Activated naive CD4-positive, alpha-beta T cell treated with anti-CD3 and anti-CD28 coated beads, Interleukin-2, amount 10 ng/mL, durations not matched to agents 7 days and 5 days (primary cell): ENCODE data around the gene B4GALNT3.

Experiments
- CTCF ChIA-PET: fragments of 350-600 bp; sonication (Branson Sonifier 250); formaldehyde crosslinking; loops from one replicate; lab custom pipeline; 2021; ENCODE audit warnings: antibody characterized with exemption; lab: Charles Lee
- DNase-seq: peaks from one replicate; pipeline ENCODE4 v3.0.0-alpha.2; 2020
- H3K27ac Mint-ChIP-seq: one replicate; pipeline ENCODE4 v1.8.0; 2021; ENCODE audit warnings: mild to moderate bottlenecking, moderate library complexity, mixed read lengths
- H3K27me3 Mint-ChIP-seq: one replicate; pipeline ENCODE4 v1.8.0; 2021; ENCODE audit warnings: mild to moderate bottlenecking, mixed read lengths
- H3K36me3 Mint-ChIP-seq: one replicate; pipeline ENCODE4 v1.8.0; 2021; ENCODE audit warnings: mixed read lengths
- H3K4me1 Mint-ChIP-seq: one replicate; pipeline ENCODE4 v1.8.0; 2021; ENCODE audit warnings: mixed read lengths
- H3K4me3 Mint-ChIP-seq: one replicate; pipeline ENCODE4 v1.8.0; 2021; ENCODE audit warnings: mild to moderate bottlenecking, moderate library complexity, mixed read lengths
- H3K9me3 Mint-ChIP-seq: one replicate; pipeline ENCODE4 v1.8.0; 2021; ENCODE audit warnings: mixed read lengths

B4GALNT3 gene

DNA sequence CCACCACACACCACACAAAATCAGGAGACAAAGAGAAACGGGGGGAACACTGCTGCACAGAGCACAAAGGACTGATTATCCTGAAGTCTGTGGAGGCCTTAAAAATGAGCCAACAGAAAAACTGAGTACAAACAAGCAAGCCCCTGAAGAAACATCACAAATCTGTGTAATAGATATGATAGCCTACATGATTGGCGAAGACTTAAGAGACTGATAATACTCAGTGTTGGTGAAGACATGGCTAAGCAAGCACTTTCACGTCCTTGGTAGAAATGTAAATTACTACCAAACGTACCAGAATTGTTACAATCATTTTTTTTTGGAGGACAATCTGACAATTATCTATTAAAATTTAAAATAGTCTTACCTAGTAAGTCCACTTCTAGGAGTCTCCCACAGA is 128.9 kb downstream of the B4GALNT3 start:
- H3K9me3 Mint-ChIP-seq: peaks cover 4% of the 10 kb centered on the region
- DNase-seq: no peak
- CTCF ChIA-PET: no interaction called here
- H3K27me3 Mint-ChIP-seq: peaks cover 27% of the 10 kb centered on the region
- no peaks in the 10 kb centered on the region for H3K36me3 Mint-ChIP-seq
- no peaks in the 10 kb centered on the region for H3K4me1 Mint-ChIP-seq
- H3K4me3 Mint-ChIP-seq: no peak overlapping the region
- H3K27ac Mint-ChIP-seq: no peak overlapping the region

DNA sequence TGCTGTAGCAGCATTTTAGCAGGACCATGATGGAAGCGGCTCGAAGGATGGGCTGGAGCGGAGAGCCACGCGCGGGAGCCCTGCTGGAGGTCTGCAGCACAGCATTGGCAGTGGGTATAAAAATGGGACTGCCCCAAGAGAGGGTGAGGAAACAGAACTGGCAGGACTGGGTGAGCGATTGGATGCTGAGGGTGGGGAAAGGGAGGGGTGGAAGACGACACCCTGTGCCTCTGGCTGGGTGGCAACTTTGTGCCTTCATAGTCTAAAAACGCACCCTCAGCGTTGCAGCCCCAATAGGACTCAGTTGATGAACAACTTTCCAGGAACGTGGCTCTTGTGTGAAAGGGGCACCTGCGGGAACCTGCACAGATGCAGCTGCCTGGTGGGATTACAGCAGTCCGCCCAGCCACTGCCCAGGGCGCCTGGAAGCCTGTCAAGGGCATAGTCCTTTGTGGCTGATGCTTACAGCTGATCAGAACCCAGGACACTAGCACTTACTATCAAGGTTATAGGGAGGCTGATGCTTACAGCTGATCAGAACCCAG is 130.5 kb downstream of the B4GALNT3 start:
- Mint-ChIP-seq H3K27ac (no peak overlapping the region), H3K36me3 (no peaks in the 10 kb centered on the region), H3K9me3 (peaks cover 4% of the 10 kb centered on the region), H3K4me1 (no peaks in the 10 kb centered on the region), H3K4me3 (no peak overlapping the region), H3K27me3 (peaks cover 39% of the 10 kb centered on the region)
- no peak for DNase-seq
- CTCF ChIA-PET: no interaction called here

DNA sequence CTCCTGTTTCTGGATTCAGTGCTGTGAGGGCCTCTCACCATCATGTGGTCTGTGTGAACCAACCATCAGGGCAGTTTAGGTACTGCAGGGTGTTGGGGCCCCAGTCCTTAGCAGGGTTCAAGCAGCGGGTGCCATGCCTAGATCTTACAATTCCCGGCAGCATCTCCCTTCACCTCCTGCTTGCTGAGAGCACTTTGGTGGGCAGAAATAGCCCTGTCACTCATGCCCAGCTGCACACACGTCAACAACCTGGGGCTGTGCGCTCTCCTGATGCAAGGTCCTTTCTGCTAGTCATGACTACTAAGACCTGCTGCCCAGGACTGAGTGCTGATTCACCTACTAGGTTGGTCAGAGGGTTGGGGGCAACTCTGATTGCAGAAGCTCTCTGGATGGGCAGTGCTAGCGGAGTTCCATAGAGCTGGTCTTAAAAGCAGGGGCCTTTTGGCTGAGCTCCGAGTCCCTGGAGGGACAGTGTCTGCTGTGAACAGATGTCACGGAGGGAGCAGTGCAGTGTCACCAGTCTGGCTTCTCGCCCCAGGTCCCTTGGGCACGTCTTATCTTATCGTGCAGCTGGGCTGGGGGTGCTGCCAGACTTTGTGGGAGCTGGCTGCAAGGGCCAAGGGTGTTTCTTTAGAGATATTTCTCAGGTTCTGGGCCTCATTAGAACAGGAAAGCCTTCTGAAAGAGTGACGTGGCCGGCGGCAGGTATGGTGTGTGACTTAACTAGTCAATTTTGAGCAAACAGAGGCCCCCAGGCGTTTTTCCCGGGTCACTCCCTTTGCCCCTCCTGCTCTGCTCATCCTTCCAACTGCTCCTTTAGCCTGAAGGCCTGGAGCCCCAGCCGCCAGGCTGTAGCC is 131.7 kb downstream of the B4GALNT3 start:
- Mint-ChIP-seq H3K9me3 (peaks cover 4% of the 10 kb centered on the region), H3K4me1 (no peaks in the 10 kb centered on the region), H3K27me3 (peaks cover 42% of the 10 kb centered on the region), H3K27ac (no peak overlapping the region), H3K4me3 (no peak overlapping the region), H3K36me3 (no peaks in the 10 kb centered on the region)
- CTCF ChIA-PET: interaction anchor here (0.7 kb wide), 2 partner anchors 10 to 21 kb away, joined by 3 to 4 read pairs; no protein-coding TSS in a partner anchor
- DNase-seq: no peak

DNA sequence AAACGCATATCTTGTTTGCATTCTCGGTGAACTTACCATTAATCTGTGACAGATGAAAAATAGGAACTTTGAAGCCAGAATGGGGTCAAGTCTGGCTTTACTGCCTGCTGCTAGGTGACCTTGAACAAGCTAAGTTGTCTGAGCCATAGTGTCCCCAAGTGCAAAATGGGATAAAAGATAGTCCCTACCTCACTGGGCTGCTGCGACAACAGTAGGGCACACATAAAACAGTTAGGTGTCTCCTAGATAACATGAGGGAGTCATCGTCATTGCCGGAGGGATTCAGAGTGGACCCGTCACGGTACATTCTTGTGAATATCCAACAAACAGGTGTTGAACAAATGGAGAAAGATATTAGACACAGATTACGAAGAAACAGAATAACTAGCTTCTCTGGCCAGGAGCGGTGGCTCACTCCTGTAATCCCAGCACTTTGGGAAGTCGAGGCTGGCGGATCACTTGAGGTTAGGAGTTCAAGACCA is 132.3 kb downstream of the B4GALNT3 start:
- no peaks in the 10 kb centered on the region for H3K36me3 Mint-ChIP-seq
- peaks cover 4% of the 10 kb centered on the region for H3K9me3 Mint-ChIP-seq
- CTCF ChIA-PET: interaction anchor here (0.7 kb wide), 2 partner anchors 11 to 22 kb away, joined by 3 to 4 read pairs; no protein-coding TSS in a partner anchor
- H3K27ac Mint-ChIP-seq: no peak overlapping the region
- H3K4me3 Mint-ChIP-seq: no peak overlapping the region
- no peaks in the 10 kb centered on the region for H3K4me1 Mint-ChIP-seq
- peaks cover 38% of the 10 kb centered on the region for H3K27me3 Mint-ChIP-seq
- DNase-seq: no peak

DNA sequence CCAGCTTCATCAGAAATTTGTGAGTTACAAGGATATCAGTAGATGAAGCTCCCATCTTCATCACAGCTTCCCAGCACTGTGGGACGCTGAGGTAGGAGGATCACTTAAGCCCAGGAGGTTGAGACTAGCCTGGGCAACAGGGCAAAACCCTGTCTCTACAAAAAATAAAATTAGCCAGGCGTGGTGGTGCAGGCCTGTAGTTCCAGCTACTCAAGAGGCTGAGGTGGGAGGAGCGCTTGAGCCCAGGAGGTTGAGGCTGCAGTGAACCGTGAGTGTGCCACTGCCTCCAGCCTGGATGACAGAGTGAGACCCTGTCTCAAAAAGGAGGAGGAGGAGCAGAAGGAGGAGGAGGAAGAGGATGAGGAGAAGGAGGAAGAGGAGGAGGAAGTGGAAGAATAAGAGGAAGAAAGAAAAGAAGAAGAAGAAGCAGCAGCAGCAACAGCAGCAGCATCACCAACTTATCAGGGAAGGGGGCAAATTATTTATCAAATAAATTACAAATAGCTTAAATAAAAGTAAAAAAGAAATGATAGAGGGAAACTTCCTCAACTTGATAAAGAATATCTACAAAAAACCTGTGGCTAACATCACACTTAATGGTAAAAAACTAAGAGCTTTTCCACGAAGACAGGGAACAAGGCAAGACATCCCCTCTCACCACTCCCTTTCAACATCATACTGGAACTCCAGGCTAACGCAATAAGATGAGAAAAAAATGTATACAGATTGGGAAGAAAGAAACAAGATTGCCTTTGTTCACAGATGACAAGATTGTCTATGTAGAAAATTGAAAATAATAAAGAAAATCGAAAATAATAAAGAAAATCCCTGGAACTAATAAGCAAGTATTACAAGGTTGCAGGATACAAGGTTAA is 133.9 kb downstream of the B4GALNT3 start:
- H3K4me1 Mint-ChIP-seq: no peaks in the 10 kb centered on the region
- H3K9me3 Mint-ChIP-seq: peaks cover under 1% of the 10 kb centered on the region
- H3K27ac Mint-ChIP-seq: no peak overlapping the region
- no peaks in the 10 kb centered on the region for H3K36me3 Mint-ChIP-seq
- H3K4me3 Mint-ChIP-seq: no peak overlapping the region
- DNase-seq: no peak
- H3K27me3 Mint-ChIP-seq: peaks cover 38% of the 10 kb centered on the region
- CTCF ChIA-PET: interaction anchor here (1.4 kb wide), 1 partner anchor 21 kb away, joined by 4 read pairs; no protein-coding TSS in a partner anchor

DNA sequence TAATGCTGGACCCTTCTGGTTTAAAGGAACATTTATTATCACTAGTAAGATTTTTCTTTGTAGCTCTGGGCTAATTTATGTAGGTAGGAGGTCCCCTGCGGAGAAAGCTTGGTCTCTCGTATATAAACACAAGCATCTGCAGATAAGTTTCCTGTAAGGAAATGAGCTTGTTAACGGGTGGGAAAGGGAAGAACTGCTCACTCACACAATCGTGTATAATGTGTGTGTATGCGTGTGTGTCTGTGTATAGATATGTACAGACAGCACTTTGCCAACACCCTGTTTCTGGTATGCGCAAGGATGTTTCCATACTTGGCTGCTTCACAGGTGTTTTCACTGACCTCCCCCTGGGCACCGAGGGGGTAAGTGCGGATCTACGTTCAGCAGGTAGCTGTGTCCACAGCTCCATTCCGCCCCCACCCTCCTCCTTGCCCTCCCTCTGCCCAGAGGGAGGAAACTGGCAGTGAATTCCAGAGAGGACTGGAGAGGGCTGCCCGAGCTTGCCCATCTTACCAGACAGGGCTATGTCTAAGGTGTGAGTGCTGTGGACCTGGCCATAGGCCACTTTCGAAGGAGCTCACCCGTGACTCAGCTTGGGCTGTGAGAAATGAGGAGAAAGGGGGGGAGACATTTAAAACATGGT is 138.3 kb downstream of the B4GALNT3 start:
- CTCF ChIA-PET: no interaction called here
- H3K36me3 Mint-ChIP-seq: no peaks in the 10 kb centered on the region
- DNase-seq: no peak

DNA sequence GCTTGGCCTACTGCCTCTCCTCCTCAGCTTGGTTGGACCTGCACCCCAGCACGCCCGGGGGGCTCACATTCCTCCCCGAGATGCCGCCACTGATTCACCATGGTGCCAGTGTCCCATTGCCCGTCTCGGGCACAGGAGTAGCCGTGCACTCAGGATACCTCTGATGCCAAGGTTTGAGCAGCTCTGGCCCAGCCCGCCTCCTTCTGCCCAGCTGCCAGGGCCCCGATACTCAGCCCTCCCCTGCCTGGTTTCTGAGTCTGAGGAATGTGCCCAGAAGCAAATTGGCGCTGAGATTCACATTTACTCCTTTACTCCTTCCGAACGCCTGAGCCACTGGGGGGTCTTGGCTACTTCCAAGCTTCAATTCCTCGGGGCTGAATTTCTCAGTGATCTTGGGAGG is 140.0 kb downstream of the B4GALNT3 start:
- H3K4me1 Mint-ChIP-seq: no peaks in the 10 kb centered on the region
- no peak overlapping the region for H3K27ac Mint-ChIP-seq
- DNase-seq: no peak
- H3K9me3 Mint-ChIP-seq: no peaks in the 10 kb centered on the region
- H3K27me3 Mint-ChIP-seq: peaks cover 11% of the 10 kb centered on the region
- no peak overlapping the region for H3K4me3 Mint-ChIP-seq
- CTCF ChIA-PET: no interaction called here
- H3K36me3 Mint-ChIP-seq: no peaks in the 10 kb centered on the region

More for the DNA sequence above, 138.3 kb downstream of the B4GALNT3 start:
- H3K27me3 Mint-ChIP-seq: peaks cover 24% of the 10 kb centered on the region
- no peaks in the 10 kb centered on the region for H3K9me3 Mint-ChIP-seq
- no peak overlapping the region for H3K27ac Mint-ChIP-seq
- H3K4me3 Mint-ChIP-seq: no peak overlapping the region
- no peaks in the 10 kb centered on the region for H3K4me1 Mint-ChIP-seq

DNA sequence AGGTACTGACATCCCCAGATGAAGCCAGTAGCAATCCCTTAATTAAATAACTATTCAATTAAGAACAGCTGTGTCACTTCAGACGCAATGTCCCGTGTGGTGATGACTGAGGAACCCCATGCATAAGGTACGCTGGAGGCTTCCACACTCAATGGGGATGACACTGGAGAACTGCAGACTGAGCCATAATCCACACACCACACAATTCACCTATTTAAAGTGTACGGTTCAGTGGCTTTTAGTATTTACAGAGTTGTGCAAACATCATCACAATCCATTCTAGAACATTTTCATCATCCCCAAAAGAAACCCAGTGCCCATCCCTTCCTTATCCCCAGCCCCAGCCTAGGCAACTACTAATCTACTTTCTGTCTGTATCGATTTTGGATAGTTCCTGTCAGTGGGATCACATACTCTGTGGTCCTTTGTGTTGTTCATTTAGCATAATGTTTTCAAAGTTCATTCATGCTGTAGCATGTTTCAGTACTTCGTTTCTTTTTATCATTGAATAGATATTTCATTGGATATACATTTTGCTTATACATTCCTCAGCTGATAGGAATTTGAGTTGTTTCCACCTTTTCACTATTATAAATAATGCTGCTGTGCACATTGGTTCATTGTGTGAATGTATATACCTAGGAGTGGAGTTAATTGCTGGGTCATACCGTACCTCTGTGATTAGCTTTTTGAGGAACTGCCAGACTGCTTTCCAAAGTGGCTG is 142.4 kb downstream of the B4GALNT3 start:
- Mint-ChIP-seq H3K27me3 (peaks cover 4% of the 10 kb centered on the region), H3K36me3 (no peaks in the 10 kb centered on the region), H3K27ac (no peak overlapping the region), H3K9me3 (no peaks in the 10 kb centered on the region), H3K4me3 (no peak overlapping the region), H3K4me1 (peaks cover 7% of the 10 kb centered on the region)
- CTCF ChIA-PET: no interaction called here
- no peak for DNase-seq

DNA sequence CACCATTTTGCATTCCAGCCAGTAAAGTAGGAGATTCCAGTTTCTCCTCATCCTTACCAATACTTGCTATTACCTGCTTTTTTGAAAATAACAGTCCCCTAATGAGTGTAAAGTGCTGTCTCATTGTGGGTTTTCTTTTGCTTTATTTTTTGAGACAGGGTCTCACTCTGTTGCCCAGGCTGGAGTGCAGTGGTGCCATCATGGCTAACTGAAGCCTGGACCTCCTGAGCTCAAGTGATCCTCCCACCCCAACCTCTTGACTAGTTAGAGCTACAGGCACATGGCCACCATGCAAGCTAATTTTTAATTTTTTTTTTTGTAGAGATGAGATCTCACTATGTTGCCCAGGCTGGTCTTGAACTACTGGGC is 142.9 kb downstream of the B4GALNT3 start:
- H3K4me1 Mint-ChIP-seq: peaks cover 12% of the 10 kb centered on the region
- H3K9me3 Mint-ChIP-seq: no peaks in the 10 kb centered on the region
- H3K36me3 Mint-ChIP-seq: no peaks in the 10 kb centered on the region
- CTCF ChIA-PET: interaction anchor here (1.8 kb wide), 1 partner anchor 27 kb away, joined by 6 read pairs; no protein-coding TSS in a partner anchor
- no peak for DNase-seq
- no peak overlapping the region for H3K4me3 Mint-ChIP-seq
- H3K27me3 Mint-ChIP-seq: peaks cover 4% of the 10 kb centered on the region
- no peak overlapping the region for H3K27ac Mint-ChIP-seq

DNA sequence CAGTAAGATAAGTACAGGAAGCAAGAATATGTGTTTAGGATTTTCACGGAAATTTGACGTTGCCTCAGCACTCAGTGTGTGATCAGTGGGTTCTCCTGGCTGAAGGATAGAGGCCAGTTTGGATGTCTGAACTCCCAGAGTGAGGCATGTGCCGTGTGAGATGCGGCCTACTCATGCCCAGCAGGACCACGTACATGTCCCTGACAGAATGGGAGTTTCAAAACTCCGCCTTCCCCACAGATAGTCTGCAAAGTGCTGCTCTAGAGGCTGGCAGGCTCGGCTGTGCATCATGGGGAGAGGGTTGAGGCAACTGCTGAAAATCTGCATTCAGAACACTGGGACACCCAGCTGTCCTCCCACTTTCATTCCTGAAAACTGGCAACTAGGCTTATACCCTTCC is 145.2 kb downstream of the B4GALNT3 start:
- Mint-ChIP-seq H3K4me3 (no peak overlapping the region), H3K27me3 (peaks cover under 1% of the 10 kb centered on the region), H3K4me1 (peaks cover 27% of the 10 kb centered on the region), H3K9me3 (no peaks in the 10 kb centered on the region), H3K27ac (no peak overlapping the region), H3K36me3 (no peaks in the 10 kb centered on the region)
- CTCF ChIA-PET: no interaction called here
- DNase-seq: no peak

DNA sequence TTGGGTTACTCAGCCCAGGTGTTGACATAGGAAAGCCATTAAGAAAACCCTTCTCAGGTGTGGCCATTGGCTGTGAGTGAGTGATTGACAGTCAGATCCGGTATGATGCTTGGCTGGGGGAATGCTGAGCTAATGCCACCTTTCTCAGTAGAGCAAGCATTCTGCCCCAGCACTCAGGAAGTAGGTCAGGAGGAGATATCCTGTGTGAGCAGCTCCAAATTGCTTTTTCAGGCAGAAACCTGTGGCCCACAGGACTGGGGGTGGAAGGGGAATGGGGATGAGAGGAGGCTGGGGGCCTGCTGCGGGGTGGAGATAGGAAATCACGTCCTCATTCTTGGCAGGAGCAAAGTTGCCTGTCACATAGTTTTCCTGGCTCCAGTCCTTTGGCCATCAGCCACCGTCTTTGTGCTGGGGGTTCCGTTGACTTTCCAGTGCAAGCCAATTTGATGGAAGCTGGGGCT is 147.8 kb downstream of the B4GALNT3 start:
- H3K27me3 Mint-ChIP-seq: peaks cover 9% of the 10 kb centered on the region
- H3K4me3 Mint-ChIP-seq: no peak overlapping the region
- peak overlapping the region; percentile 35 for H3K27ac Mint-ChIP-seq
- no peaks in the 10 kb centered on the region for H3K9me3 Mint-ChIP-seq
- CTCF ChIA-PET: interaction anchor here (0.7 to 1.5 kb wide), 2 partner anchors 31 to 209 kb away, joined by 3 to 5 read pairs; no protein-coding TSS in a partner anchor
- peak; percentile 44 for DNase-seq
- no peaks in the 10 kb centered on the region for H3K36me3 Mint-ChIP-seq
- peaks cover 41% of the 10 kb centered on the region for H3K4me1 Mint-ChIP-seq

DNA sequence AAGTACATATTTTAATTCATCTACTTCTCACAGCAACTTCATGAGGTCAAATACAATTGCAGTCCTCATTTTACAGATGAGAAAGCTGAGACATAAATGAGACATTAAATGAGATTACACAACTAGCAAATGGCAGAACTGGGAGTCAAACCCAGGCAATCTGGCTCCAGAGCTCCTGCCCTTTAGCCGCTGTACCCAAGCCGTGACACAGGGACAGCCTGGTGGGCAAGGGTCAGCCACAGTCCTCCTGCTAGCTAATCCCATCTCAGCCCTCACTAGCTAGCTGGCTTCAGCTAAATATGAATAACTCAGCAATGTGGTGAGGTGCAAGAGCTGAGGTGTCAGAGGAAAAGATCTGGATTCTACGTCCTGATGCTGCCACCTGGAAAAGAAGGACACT is 148.7 kb downstream of the B4GALNT3 start:
- CTCF ChIA-PET: interaction anchor here (0.7 to 1.5 kb wide), 2 partner anchors 32 to 208 kb away, joined by 3 to 5 read pairs; no protein-coding TSS in a partner anchor
- peaks cover 41% of the 10 kb centered on the region for H3K4me1 Mint-ChIP-seq
- no peaks in the 10 kb centered on the region for H3K9me3 Mint-ChIP-seq
- no peaks in the 10 kb centered on the region for H3K36me3 Mint-ChIP-seq
- H3K4me3 Mint-ChIP-seq: no peak overlapping the region
- H3K27me3 Mint-ChIP-seq: peaks cover 9% of the 10 kb centered on the region
- no peak overlapping the region for H3K27ac Mint-ChIP-seq
- DNase-seq: no peak

DNA sequence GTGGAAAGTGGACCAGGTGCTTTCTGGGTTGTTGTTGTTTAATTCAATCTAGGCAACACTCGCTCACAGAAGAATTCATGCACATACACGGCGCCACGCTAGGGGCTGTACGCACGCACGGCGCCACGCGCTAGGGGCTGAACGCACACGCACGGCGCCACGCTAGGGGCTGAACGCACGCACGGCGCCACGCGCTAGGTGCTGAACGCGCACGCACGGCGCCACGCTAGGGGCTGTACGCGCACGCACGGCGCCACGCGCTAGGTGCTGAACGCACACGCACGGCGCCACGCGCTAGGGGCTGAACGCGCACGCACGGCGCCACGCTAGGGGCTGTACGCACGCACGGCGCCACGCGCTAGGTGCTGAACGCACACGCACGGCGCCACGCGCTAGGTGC is 149.2 kb downstream of the B4GALNT3 start:
- Mint-ChIP-seq H3K9me3 (no peaks in the 10 kb centered on the region), H3K27ac (no peak overlapping the region), H3K36me3 (no peaks in the 10 kb centered on the region), H3K27me3 (peaks cover 9% of the 10 kb centered on the region), H3K4me3 (no peak overlapping the region), H3K4me1 (peaks cover 41% of the 10 kb centered on the region)
- CTCF ChIA-PET: interaction anchor here (1.5 to 1.7 kb wide), 3 partner anchors 33 to 207 kb away, joined by 3 to 10 read pairs (median 5); no protein-coding TSS in a partner anchor
- no peak for DNase-seq
